Measurements from ENCODE around the gene RAD9A.
A peak's percentile ranks its signal among the peaks of the same experiment; 100 is the strongest.
"Not testable (repeated sequence)": the region's sequence is repeated elsewhere in the genome, so short reads cannot be mapped to it uniquely, and the experiment has no call there.

Gene RAD9A

GRCh38 chr11:67397986-67398660 lies 6.3 kb downstream of the RAD9A start:
- DNase-seq = no peak

DNA sequence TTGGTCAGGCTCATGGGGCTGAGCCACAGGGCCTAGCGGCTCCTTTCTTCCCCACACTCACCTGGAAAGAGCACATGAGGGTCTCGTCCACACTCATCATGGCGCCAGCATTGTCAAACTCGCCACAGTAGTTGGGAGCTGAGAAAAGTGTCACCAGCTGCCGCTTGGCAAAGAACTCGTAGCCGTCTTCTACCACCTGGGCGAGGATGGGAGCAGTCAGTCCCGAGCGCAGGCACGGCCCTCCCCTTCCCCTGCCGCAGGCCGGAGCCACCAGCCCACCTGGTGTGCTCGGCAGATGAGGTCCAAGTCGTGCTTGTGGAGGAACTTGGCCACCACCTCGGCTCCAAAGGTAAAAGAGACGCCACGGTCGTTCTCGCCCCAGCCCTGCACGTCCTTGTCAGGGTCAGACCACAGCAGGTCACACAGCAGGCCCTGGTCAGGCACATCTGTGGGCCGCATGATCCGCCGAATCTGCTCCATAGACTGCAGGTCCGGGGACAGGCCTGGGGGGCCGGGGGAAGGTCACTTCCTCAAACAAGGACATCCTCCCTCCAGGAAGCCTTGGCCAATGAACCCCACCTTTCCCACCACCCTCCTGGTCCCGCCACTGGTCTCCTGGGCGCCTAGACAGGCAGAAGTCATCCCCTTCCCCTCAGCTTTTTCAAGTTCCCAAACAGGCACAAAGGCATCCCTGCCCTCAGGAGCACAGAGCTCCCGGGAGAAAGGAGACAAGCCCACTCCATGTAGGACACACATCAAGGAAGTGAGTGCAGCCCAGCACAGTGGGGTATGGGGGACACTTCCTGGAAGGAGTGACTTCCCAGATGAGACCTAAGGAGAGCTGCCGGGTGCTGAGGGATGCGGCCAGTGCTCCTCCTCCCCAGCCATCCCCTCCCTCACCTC lies 7.1 kb downstream of the RAD9A start:
- no peak for DNase-seq

GRCh38 chr11:67400251-67400941 lies 8.6 kb downstream of the RAD9A start:
- no peak for DNase-seq

DNA sequence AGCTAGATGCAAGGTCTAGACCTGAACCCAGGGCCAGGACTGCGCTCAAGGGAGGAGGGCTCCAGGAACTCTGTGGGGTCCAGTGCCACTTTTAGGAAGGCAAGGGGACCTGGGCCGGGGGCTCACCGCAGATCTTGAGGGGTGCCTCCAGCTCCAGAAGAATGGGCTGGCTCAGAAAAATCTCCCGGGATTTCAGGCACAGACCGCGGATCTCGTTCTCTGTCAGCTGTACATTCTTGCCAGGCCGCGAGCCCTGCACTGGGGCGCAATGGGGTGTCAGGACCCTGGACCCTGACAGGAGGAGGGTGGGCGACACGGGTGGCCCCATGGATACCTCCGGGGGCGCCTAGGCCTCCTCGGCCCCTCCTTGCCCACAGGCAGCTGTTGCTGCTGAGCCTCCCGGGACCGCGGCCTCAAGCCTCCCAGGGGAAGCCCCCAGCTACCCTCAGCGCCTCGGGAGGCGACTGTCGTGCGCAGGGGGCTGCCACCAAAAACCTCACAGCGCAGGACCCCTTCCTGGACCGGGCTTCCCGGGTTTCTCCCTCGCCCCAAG lies 9.2 kb downstream of the RAD9A start:
- no peak for DNase-seq

DNA sequence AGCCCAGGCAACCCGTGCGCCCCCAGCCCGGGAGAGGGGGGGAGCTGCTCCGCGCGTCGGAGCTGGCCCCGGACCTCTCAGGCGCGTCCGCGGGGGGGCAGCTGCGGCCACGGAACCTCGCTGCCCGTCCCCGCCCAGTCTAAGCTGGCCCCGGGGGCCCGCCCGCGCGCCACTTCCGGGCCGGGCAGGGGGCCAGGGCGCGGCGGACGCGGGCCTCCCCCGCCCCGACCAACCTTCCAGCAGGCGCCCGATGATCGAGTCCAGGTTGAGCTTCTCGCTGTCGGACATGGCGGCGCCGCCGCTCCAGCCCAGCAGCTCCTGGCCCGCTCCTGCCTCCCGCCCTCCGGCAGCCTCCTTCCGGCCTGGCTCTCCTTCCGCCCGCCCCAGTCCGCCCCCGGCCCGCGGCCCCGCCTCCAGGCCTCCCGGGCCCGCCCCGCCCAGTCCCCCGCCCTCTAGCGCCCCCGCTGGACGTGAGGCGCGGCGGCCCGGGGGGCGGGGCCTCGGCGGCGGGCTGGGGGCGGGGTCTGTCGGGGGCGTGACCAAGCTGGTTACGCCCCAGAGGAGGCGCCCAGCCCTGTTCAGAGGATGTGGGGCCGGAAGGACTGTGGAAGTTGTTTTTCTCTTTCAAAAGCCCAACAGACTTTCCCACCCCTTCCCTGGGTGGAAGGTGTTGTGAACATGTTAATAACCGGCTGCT lies 9.9 kb downstream of the RAD9A start, which contains the start of gene PPP1CA:
PPP1CA (minus strand) TSS at position 364 of the 697 bp plus-strand sequence; CDS start at position 288, 76 bp downstream.
- peak; percentile 88 for DNase-seq

DNA sequence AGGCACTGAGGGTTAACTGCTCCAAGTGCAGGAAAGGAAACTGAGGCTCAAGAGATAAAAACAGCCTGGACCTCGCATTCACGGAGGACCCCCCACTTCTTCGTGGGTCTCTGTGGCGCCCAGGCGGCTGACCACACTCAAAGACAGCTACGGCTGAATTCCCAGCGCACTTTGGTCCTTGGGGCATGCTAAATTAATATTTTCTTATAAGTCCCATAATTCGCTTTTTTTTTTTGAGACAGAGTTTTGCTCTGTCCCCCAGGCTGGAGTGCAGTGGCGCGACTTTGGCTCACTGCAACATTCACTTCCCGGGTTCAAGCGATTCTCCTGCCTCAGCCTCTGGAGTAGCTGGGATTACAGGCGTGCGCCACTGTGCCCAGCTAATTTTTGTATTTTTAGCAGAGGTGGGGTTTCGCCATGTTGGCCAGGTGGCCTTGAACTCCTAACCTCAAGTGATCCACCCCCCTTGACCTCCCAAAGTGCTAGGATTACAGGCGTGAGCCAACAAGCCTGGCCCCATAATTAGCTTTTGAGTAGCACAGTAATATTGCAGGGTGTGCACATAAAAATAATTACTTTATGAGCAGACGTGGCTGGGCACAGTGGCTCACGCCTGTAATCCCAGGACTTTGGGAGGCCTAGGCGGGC lies 10.5 kb downstream of the RAD9A start:
- DNase-seq = not testable (repeated sequence)

DNA sequence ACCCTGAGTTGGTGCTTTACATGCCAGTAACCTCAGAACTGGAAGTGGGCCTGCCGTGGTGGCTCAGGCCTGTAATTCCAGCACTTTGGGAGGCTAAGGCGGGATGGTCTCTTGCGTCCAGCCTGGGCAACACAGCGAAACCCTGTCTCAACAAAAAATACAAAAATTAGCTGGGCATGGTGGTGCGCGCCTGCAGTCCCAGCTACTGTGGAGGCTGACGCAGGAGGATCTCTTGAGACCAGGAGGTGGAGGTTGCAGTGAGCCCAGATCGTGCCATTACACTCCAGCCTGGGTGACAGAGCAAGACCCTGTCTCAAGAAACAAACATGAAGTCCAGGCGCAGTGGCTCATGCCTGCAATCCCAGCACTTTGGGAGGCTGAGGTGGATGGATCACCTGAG lies 11.3 kb downstream of the RAD9A start:
- DNase-seq = not testable (repeated sequence)

DNA sequence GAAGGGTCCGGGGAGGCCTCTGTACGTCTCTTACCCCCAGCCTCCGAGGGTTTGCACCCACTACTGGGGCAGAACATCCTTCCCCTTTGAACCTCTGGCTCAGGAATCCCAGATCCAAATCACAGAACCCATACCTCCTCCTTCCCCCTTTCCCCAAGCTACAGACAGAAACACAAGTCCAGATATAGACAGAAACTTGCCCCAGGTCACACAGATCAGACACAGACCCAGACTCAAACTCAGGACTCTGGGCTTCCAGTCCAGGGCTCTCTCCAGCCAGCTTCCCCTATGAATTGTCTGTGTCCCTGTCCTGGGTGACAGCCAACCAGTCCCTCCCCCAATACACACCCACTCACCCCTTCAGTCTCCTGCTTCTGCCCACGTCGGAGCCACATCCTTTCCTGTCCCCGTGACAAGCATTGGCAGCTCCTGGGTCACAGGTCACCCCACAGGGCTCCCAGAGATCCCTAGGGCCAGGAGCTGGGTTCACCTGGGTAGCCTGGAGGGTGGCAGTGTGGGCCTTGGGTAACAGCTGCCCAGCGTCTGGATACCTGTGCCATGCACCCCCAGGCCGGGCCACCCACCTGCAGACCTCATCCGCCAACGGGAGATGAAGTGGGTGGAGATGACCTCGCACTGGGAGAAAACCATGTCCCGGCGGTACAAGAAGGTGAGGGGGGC lies 12.9 kb downstream of the RAD9A start:
- DNase-seq = no peak

DNA sequence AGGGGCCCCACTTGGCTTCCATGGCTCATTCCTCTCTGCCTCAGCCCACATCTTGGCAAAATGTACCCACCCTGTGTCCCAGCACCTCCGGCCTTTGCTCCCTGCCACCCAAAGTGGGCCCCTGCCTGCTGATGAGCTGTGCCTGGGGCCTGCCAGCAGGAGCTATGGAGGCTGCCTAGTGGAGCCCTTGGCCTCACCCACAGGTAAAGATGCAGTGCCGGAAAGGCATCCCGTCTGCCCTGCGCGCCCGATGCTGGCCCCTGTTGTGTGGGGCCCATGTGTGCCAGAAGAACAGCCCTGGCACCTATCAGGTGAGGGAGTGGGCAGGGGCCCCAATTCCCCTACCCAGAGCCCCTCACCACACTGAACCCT lies 13.4 kb downstream of the RAD9A start:
- DNase-seq = no peak

- no peak for DNase-seq
Measured at GRCh38 chr11:67405688-67406339, 14.0 kb downstream of the RAD9A start.

GRCh38 chr11:67406420-67406968 lies 14.7 kb downstream of the RAD9A start:
- no peak for DNase-seq

DNA sequence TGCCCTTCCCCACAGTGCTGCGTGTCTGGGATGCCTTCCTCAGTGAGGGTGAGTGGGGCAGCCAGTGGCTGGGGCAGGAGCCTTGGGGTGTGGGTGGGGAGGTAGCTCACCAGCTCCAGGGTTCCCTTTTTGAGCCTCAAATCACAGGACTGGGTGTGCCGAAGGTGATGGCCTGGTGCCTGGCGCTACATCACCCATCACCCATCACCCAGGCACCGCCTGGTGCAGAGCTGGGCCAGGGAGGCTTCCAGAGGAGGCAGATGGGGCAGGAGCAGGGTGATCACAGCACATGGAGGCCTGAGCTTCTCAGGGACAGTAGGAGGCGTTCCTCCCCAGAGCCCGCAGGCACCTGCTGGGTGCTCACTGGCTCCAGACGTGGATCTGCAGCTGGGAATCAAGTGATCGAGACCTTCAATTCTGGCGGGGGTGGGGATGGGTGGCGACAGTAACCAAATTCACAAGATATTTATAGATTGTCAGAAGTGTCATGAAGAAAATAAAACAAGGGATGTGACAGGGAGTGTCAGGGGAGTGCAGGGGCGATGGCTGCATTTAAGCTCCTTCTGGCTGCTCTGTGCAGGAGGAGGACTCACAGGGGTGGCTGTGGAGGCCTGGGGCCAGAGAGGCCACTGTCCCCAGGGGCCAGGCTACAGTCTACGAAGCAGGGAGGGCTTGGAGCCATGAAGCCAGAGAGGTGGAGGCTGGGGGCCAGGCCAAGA lies 15.3 kb downstream of the RAD9A start:
- DNase-seq = no peak

- no peak for DNase-seq
Measured at GRCh38 chr11:67407688-67408163, 15.9 kb downstream of the RAD9A start.

DNA sequence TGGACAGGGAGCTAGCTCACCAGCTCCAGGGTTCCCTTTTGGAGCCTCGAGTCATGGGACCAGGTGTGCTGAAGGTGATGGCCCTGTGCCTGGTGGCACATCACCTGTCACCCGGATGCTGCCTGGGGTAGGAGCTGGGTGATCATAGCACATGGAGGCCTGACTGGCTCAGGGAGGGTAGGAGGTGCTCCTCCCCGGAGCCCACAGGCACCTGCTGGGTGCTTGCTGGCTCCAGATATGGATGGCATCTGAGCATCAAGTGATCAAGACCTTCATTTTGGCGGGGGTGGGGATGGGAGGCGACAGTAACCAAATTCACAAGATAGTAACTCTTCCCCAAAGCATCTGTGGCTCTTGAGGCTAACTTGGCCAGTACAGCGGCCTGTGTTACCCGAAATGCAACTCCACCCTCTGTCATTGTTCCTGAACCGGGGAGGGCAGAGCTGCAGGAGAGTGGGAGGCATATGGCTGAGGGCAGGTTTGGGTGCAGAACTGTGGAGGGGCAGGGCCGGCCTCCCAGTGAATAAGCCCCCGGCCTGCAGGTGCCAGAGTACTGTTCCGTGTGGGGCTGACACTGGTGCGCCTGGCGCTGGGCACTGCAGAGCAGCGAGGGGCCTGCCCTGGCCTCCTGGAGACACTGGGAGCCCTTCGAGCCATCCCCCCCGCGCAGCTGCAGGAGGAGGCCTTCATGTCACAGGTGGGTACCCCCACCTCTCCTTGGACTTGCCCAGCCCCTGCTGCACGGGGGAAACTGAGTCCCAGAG lies 16.8 kb downstream of the RAD9A start:
- no peak for DNase-seq

DNA sequence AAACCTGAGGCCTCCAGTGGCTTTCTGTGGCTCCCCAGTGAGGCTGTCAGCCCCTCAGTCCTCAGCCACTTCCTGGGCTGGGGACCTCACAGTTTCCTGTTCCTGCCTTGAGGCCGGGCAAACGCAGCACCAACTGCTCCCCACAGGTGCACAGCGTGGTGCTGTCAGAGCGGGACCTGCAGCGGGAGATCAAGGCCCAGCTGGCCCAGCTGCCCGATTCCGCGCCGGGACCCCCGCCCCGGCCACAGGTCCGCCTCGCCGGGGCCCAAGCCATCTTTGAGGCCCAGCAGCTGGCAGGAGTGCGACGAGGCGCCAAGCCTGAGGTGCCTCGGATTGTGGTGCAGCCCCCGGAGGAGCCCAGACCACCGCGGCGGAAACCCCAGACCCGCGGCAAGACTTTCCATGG lies 17.5 kb downstream of the RAD9A start:
- no peak for DNase-seq

GRCh38 chr11:67409781-67410368 lies 18.1 kb downstream of the RAD9A start:
- no peak for DNase-seq

DNA sequence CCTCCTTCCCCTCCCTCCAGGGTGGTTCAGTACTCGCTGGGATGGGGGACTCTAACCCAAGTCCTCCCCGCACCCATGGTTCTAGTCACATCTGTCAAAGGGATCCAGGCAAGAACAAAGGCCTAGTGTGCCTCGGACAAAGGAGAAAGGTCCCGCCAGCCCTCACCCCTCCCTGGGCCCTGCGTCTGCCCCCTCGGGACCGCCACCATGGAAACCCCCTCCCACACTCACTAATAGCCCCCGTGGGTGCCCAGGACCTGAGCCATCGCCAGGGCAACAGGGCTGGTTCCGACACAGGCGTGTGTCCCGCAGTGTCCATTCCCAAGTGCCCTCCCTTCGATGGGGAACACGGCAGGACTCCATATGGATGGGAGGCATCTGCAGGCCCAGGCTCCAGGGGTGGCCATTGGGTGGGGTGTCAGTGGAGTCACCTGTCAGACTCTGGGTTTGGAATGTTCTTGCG lies 18.6 kb downstream of the RAD9A start:
- no peak for DNase-seq
